Upper lobe of left lung (tissue), 6 donors: Measurements from ENCODE around the gene MYLK4. TPM values are rescaled to one million over a fixed set of nuclear protein-coding genes. Genes with fewer than 3 reads are reported as not detected.

Experiments used
- ATAC-seq, 2 donors: fragments of 200-7000 bp; cut with Tn5 transposase; one replicate each; pipeline ENCODE4 v1.9.1; 2022; ENCODE audit warnings: mild to moderate bottlenecking in 2 of 2, moderate library complexity in 2 of 2; ENCODE audit not compliant: low FRiP score in 2 of 2
- DNase-seq, 2 donors: peaks; one replicate each; pipeline ENCODE4 v3.0.0-alpha.2; 2019 to 2020
- H3K27ac ChIP-seq, 4 donors: fragments of 200-600 bp; sonication (generic); one replicate each; pipeline ENCODE4 v1.5.1; 2016 to 2019
- H3K27me3 ChIP-seq, 4 donors: fragments of 200-600 bp; sonication (generic); one replicate each; pipeline ENCODE4 v1.5.1; 2017 to 2019
- H3K36me3 ChIP-seq, 4 donors: fragments of 200-600 bp; sonication (generic); one replicate each; pipeline ENCODE4 v1.5.1; 2016 to 2019
- H3K4me1 ChIP-seq, 4 donors: fragments of 200-600 bp; sonication (generic); one replicate each; pipeline ENCODE4 v1.5.1; 2018 to 2019
- H3K4me3 ChIP-seq, 4 donors: fragments of 200-600 bp; sonication (generic); one replicate each; pipeline ENCODE4 v1.5.1; 2017 to 2019; ENCODE audit warnings: mild to moderate bottlenecking in 2 of 4, moderate library complexity in 1 of 4
- H3K9me3 ChIP-seq, 4 donors: fragments of 200-600 bp; sonication (generic); one replicate each; pipeline ENCODE4 v1.5.1; 2018 to 2019
- EP300 ChIP-seq, 4 donors: sonication (generic); formaldehyde crosslinking; IDR thresholded peaks; one replicate each; pipeline ENCODE4 v1.5.1; 2017; ENCODE audit warnings: antibody characterized with exemption in 4 of 4, control low read depth in 2 of 4
- POLR2A ChIP-seq, 4 donors: fragments of 450-650 bp; IDR thresholded peaks; one replicate each; pipeline ENCODE4 v1.5.1; 2016 to 2017; ENCODE audit warnings: antibody characterized with exemption in 4 of 4, mild to moderate bottlenecking in 2 of 4
- POLR2AphosphoS5 ChIP-seq, 2 donors: sonication (generic); formaldehyde crosslinking; IDR thresholded peaks; one replicate each; pipeline ENCODE4 v1.5.1; 2017; ENCODE audit warnings: antibody characterized with exemption in 2 of 2
- WGBS, 2 donors: methylation state at CpG; one replicate each; pipeline ENCODE4 v1.1.5; 2017 to 2018; 5-methylcytosine and 5-hydroxymethylcytosine counted together
- total RNA-seq, 6 donors: library from RNA; depleted of rRNA in 4 of 6; stranded (reverse); fragments of >200 nt in 4 of 6; gene quantifications; one replicate each; pipeline versions ENCODE4 v1.1.0 to v1.2.1, GENCODE V29; 2016 to 2021
- TF ChIP-seq, protein P1 (sequence below), 6 experiments: fragments of 450-650 bp in 4 of 6; fragments of 200-600 bp in 2 of 6; sonication (generic) in 2 of 6; IDR thresholded peaks; one replicate each; pipeline ENCODE4 v1.5.1; 2016 to 2019; ENCODE audit warnings: antibody characterized with exemption in 6 of 6
- donor health status: DM: no; HTN: no; CAD: no; lungs with moderate emphysema.
- donor health status: DM: no; HTN: yes; CAD: no; lungs with severe emphysema.

MYLK4 gene
- total RNA-seq, 6 donors from 2014 or later: 0.64 to 2.6 (median 1.2) TPM

DNA sequence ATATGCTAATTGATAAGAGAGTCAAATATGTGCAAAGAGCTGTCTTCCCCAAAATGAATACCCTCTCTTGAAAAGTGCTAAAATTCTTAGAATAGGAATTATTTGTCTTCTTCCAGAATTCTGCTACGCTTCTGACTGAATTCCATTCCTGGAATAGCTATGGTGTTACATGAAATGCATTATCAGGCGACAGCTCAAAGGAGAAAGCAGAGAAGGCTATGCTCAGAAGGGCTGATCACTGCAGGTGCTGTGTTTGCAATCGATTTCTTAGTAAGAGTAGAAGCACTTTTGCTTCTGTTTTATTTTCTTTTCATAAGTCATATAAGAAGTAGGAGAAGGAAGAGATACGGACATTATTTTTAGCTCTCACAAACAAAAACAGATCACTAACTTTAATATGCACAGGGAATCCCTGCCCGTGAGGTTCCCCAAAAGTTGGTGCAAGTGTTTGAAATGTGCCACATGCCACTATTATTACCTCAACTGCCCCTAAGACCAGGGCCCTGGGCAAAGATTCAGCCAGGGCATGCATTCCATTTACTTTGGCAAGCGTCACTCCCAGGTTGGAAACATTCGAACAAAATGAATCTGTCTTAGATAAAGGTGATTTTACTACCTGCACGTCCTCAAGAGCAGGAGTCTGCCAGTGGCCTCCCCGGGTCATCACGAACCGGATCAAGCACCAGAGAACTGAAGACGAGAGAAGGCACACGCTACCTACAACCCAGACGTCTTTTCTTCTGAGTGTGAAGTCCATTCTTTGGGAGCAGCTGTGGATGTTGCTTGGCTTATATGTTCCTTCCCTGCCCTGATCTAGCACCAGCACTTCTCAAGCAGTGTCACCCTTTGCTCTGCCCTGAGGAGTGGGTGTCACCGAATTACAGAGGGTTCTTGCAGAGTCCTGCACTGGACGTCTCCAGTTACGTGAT is 7.2 kb downstream of the MYLK4 start:
- ATAC-seq (no peak), DNase-seq (no peak)
- TF ChIP-seq EP300 (IDR thresholded peaks at IDR 0.05) (no peak), POLR2AphosphoS5 (IDR thresholded peaks at IDR 0.05) (no peak), POLR2A (IDR thresholded peaks at IDR 0.05) (no peak)
- TF ChIP-seq, protein P1, sequence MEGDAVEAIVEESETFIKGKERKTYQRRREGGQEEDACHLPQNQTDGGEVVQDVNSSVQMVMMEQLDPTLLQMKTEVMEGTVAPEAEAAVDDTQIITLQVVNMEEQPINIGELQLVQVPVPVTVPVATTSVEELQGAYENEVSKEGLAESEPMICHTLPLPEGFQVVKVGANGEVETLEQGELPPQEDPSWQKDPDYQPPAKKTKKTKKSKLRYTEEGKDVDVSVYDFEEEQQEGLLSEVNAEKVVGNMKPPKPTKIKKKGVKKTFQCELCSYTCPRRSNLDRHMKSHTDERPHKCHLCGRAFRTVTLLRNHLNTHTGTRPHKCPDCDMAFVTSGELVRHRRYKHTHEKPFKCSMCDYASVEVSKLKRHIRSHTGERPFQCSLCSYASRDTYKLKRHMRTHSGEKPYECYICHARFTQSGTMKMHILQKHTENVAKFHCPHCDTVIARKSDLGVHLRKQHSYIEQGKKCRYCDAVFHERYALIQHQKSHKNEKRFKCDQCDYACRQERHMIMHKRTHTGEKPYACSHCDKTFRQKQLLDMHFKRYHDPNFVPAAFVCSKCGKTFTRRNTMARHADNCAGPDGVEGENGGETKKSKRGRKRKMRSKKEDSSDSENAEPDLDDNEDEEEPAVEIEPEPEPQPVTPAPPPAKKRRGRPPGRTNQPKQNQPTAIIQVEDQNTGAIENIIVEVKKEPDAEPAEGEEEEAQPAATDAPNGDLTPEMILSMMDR (IDR thresholded peaks at IDR 0.05): no peak
- WGBS, 2 donors: 83 to 89% methylated on average over 16 to 17 of the region's 17 CpGs
- Histone ChIP-seq H3K27ac (no peak overlapping the region), H3K4me1 (peaks cover 0 to 3% (median 0%) of the 10 kb centered on the region in 4 donors), H3K9me3 (no peaks in the 10 kb centered on the region), H3K27me3 (no peaks in the 10 kb centered on the region), H3K36me3 (no peaks in the 10 kb centered on the region), H3K4me3 (no peak overlapping the region)

DNA sequence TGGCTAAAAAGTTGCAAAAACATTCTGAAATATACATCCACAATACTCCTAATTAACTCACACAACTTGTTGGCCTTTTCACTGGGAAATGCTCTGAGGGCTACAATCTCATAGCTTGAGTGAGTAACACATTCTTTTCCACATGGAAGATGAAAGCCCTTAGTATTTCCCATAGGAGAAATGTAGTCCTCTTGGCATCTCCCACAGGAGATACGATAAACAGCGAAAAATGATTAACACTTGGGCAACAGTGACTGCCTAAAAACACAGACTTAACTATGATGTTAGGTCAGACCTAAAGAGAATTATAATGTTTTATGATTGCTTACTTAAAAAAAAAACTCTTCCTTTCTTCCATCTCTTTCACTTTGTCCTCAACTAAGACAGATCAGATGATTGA is 9.0 kb downstream of the MYLK4 start:
- TF ChIP-seq EP300 (IDR thresholded peaks at IDR 0.05) (no peak), POLR2AphosphoS5 (IDR thresholded peaks at IDR 0.05) (no peak), POLR2A (IDR thresholded peaks at IDR 0.05) (no peak)
- TF ChIP-seq, protein P1 (IDR thresholded peaks at IDR 0.05): no peak
- H3K27ac ChIP-seq: no peak overlapping the region
- ATAC-seq (no peak), DNase-seq (no peak)
- 94 to 96% methylated on average over 2 of the region's 2 CpGs for WGBS, 2 donors
- H3K4me3 ChIP-seq: no peak overlapping the region
- peaks cover 0 to 3% (median 0%) of the 10 kb centered on the region in 4 donors for H3K4me1 ChIP-seq
- H3K9me3 ChIP-seq: no peaks in the 10 kb centered on the region
- H3K27me3 ChIP-seq: no peaks in the 10 kb centered on the region
- no peaks in the 10 kb centered on the region for H3K36me3 ChIP-seq

DNA sequence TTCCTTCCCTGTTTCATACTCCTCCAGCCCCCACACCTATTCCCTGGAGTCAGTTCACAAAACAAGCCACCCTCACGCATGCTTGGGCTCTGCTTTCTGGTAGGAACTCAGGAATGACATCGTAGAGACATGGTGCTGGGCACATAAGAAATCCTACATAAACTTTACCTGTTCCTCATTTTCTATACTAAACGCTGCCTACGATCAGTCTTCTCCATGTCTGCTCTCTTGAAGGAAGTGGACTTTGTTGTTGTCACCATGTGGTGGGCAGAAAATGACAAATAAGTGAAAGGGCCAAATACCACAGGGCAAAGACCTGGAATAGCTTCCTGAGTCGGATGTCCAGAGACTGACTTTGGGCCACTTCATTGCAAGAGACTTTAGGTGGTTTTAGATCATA is 10.1 kb downstream of the MYLK4 start:
- no peaks in the 10 kb centered on the region for H3K27me3 ChIP-seq
- H3K36me3 ChIP-seq: no peaks in the 10 kb centered on the region
- H3K27ac ChIP-seq: no peak overlapping the region
- ATAC-seq (no peak), DNase-seq (no peak)
- peaks cover 0 to 3% (median 0%) of the 10 kb centered on the region in 4 donors for H3K4me1 ChIP-seq
- 62 to 81% methylated on average over 5 of the region's 5 CpGs for WGBS, 2 donors
- TF ChIP-seq, protein P1 (IDR thresholded peaks at IDR 0.05): no peak
- TF ChIP-seq POLR2A (IDR thresholded peaks at IDR 0.05) (no peak), EP300 (IDR thresholded peaks at IDR 0.05) (no peak), POLR2AphosphoS5 (IDR thresholded peaks at IDR 0.05) (no peak)
- no peaks in the 10 kb centered on the region for H3K9me3 ChIP-seq
- H3K4me3 ChIP-seq: no peak overlapping the region

DNA sequence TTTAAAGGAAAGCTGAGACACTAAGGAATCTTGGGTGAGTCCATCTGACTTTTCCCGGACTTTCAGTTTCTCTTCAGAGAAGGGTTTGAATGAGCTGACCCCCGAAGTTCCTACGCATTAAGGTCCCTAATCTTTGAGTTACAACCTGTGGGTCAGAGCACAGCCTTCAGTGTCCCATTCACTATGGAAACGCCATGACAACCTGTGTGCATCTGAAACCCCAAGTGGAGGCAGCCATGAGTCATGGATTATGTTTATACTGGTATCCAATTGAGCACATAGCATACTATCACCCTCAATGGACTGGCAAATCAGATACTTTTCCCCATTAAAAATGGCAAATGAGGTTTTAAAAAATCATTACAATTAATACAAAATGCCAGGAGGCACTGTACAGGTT is 11.4 kb downstream of the MYLK4 start:
- H3K4me1 ChIP-seq: peaks cover 0 to 3% (median 0%) of the 10 kb centered on the region in 4 donors
- no peaks in the 10 kb centered on the region for H3K36me3 ChIP-seq
- no peak for TF ChIP-seq POLR2AphosphoS5 (IDR thresholded peaks at IDR 0.05)
- TF ChIP-seq EP300 (IDR thresholded peaks at IDR 0.05): no peak
- TF ChIP-seq POLR2A (IDR thresholded peaks at IDR 0.05): no peak
- TF ChIP-seq, protein P1 (IDR thresholded peaks at IDR 0.05): no peak
- WGBS, 2 donors: 89 to 92% methylated on average over 4 of the region's 4 CpGs
- no peak for ATAC-seq
- H3K4me3 ChIP-seq: no peak overlapping the region
- H3K9me3 ChIP-seq: no peaks in the 10 kb centered on the region
- no peak for DNase-seq
- no peaks in the 10 kb centered on the region for H3K27me3 ChIP-seq
- no peak overlapping the region for H3K27ac ChIP-seq
